Esophagus squamous epithelium (tissue), 5 donors: ENCODE measurements around the gene KCNN3. TPM values are rescaled to one million over a fixed set of nuclear protein-coding genes. Genes with fewer than 3 reads are reported as not detected.

Source experiments
- DNase-seq: peaks from one replicate; lab custom pipeline; 2025; lab: John Stamatoyannopoulos, UW
- H3K27ac ChIP-seq, 4 donors: fragments of 200-600 bp; sonication (generic); one replicate each; pipeline ENCODE4 v1.5.1; 2016 to 2019; ENCODE audit warnings: mild to moderate bottlenecking in 1 of 4
- H3K27me3 ChIP-seq, 4 donors: fragments of 200-600 bp; sonication (generic); 1 replicate in 3 of 4; 2 replicates in 1 of 4; pipeline versions ENCODE4 v1.5.1 to v1.6.0; 2017 to 2021; ENCODE audit warnings: antibody characterized with exemption in 1 of 4
- H3K36me3 ChIP-seq, 3 donors: fragments of 200-600 bp; sonication (generic); one replicate each; pipeline ENCODE4 v1.5.1; 2016 to 2019
- H3K4me1 ChIP-seq, 3 donors: fragments of 200-600 bp; sonication (generic); one replicate each; pipeline ENCODE4 v1.5.1; 2017 to 2019
- H3K4me3 ChIP-seq, 4 donors: fragments of 200-600 bp; sonication (generic); 1 replicate in 3 of 4; 2 replicates in 1 of 4; pipeline ENCODE4 v1.5.1; 2016 to 2019; ENCODE audit warnings: mild to moderate bottlenecking in 2 of 4, moderate library complexity in 1 of 4
- H3K9me3 ChIP-seq, 3 donors: fragments of 200-600 bp; sonication (generic); one replicate each; pipeline ENCODE4 v1.5.1; 2016 to 2019
- CTCF ChIP-seq, 6 experiments: fragments of 450-650 bp in 4 of 6; fragments of 200-600 bp in 2 of 6; sonication (generic) in 2 of 6; IDR thresholded peaks; one replicate each; pipeline ENCODE4 v1.5.1; 2016 to 2019; ENCODE audit warnings: antibody characterized with exemption in 6 of 6, mild to moderate bottlenecking in 4 of 6, moderate library complexity in 4 of 6
- POLR2A ChIP-seq, 4 donors: fragments of 450-650 bp; IDR thresholded peaks; one replicate each; pipeline ENCODE4 v1.6.1; 2017; ENCODE audit warnings: antibody characterized with exemption in 4 of 4, mild to moderate bottlenecking in 4 of 4, moderate library complexity in 3 of 4
- WGBS, 2 donors: methylation state at CpG; one replicate each; pipeline ENCODE4 v1.1.5; 2018; 5-methylcytosine and 5-hydroxymethylcytosine counted together
- intact Hi-C: fragments of 100-400 bp; cut with DNase I; formaldehyde crosslinking; loops from one replicate; pipeline ENCODE4 v1.15.0; 2022
- total RNA-seq, 4 donors: library from RNA; depleted of rRNA; stranded (reverse); fragments of >200 nt; gene quantifications; one replicate each; pipeline ENCODE4 v1.1.0, GENCODE V29; 2016
- donor health status: DM: yes; HTN: yes; CAD: no.

KCNN3 gene
- total RNA-seq, 4 donors from 2014 or later: 0.08 to 1.7 (median 0.50) TPM

GRCh38 chr1:154796303-154796892 lies 73.7 kb downstream of the KCNN3 start:
- Histone ChIP-seq H3K27ac (no peak overlapping the region), H3K4me3 (no peak overlapping the region), H3K36me3 (no peaks in the 10 kb centered on the region), H3K9me3 (no peaks in the 10 kb centered on the region), H3K4me1 (peaks cover 0 to 8% (median 4%) of the 10 kb centered on the region in 3 donors), H3K27me3 (peaks cover 0 to 18% (median 0%) of the 10 kb centered on the region in 4 donors)
- intact Hi-C loops: no loop called here
- TF ChIP-seq CTCF (IDR thresholded peaks at IDR 0.05) (no peak), POLR2A (IDR thresholded peaks at IDR 0.05) (no peak)
- no peak for DNase-seq
- 31 to 39% methylated on average over 15 of the region's 15 CpGs for WGBS, 2 donors

- Histone ChIP-seq H3K27ac (no peak overlapping the region), H3K36me3 (no peaks in the 10 kb centered on the region), H3K9me3 (no peaks in the 10 kb centered on the region), H3K4me3 (no peak overlapping the region), H3K4me1 (peaks cover 0 to 10% (median 8%) of the 10 kb centered on the region in 3 donors), H3K27me3 (peaks cover 0 to 28% (median 0%) of the 10 kb centered on the region in 4 donors)
- 62 to 89% methylated on average over 2 of the region's 3 CpGs for WGBS, 2 donors
- TF ChIP-seq POLR2A (IDR thresholded peaks at IDR 0.05) (no peak), CTCF (IDR thresholded peaks at IDR 0.05) (no peak)
- no peak for DNase-seq
- intact Hi-C loops: no loop called here
Measured at GRCh38 chr1:154794608-154795007, 75.5 kb downstream of the KCNN3 start.

- WGBS, 2 donors: 79 to 85% methylated on average over 7 of the region's 7 CpGs
- Histone ChIP-seq H3K27me3 (peaks cover 0 to 29% (median 0%) of the 10 kb centered on the region in 4 donors), H3K9me3 (no peaks in the 10 kb centered on the region), H3K36me3 (no peaks in the 10 kb centered on the region), H3K27ac (no peak overlapping the region), H3K4me3 (no peak overlapping the region), H3K4me1 (peaks cover 0 to 10% (median 8%) of the 10 kb centered on the region in 3 donors)
- no peak for TF ChIP-seq CTCF (IDR thresholded peaks at IDR 0.05)
- no peak for TF ChIP-seq POLR2A (IDR thresholded peaks at IDR 0.05)
- intact Hi-C loops: no loop called here
- DNase-seq: no peak
Measured at GRCh38 chr1:154793685-154794084, 76.4 kb downstream of the KCNN3 start.

GRCh38 chr1:154792899-154793298 lies 77.2 kb downstream of the KCNN3 start:
- TF ChIP-seq CTCF (IDR thresholded peaks at IDR 0.05): no peak
- TF ChIP-seq POLR2A (IDR thresholded peaks at IDR 0.05): no peak
- 34 to 57% methylated on average over 1 to 2 of the region's 3 CpGs for WGBS, 2 donors

GRCh38 chr1:154791292-154792166 lies 78.6 kb downstream of the KCNN3 start:
- no peak for DNase-seq

More at GRCh38 chr1:154792899-154793298, 77.2 kb downstream of the KCNN3 start:
- DNase-seq: no peak
- Histone ChIP-seq H3K4me3 (no peak overlapping the region), H3K9me3 (no peaks in the 10 kb centered on the region), H3K36me3 (no peaks in the 10 kb centered on the region), H3K27me3 (peaks cover 0 to 29% (median 0%) of the 10 kb centered on the region in 4 donors), H3K27ac (no peak overlapping the region), H3K4me1 (peaks cover 0 to 10% (median 8%) of the 10 kb centered on the region in 3 donors)
- intact Hi-C loops: no loop called here

More at GRCh38 chr1:154791292-154792166, 78.6 kb downstream of the KCNN3 start:
- intact Hi-C loops: no loop called here
- no peaks in the 10 kb centered on the region for H3K9me3 ChIP-seq
- no peak overlapping the region for H3K27ac ChIP-seq
- no peak overlapping the region for H3K4me3 ChIP-seq
- peaks cover 0 to 22% (median 0%) of the 10 kb centered on the region in 4 donors for H3K27me3 ChIP-seq
- 41 to 45% methylated on average over 13 of the region's 13 CpGs for WGBS, 2 donors
- peaks cover 0 to 10% (median 8%) of the 10 kb centered on the region in 3 donors for H3K4me1 ChIP-seq
- TF ChIP-seq CTCF (IDR thresholded peaks at IDR 0.05): no peak
- no peak for TF ChIP-seq POLR2A (IDR thresholded peaks at IDR 0.05)
- no peaks in the 10 kb centered on the region for H3K36me3 ChIP-seq
